ENCODE measurements around the gene UCHL1. TPM values are rescaled to one million over a fixed set of nuclear protein-coding genes. Genes with fewer than 3 reads are reported as not detected.

Gene UCHL1
- total and polyA plus RNA-seq, 2 donors from 2014 or later = 35.8 to 353 TPM

DNA sequence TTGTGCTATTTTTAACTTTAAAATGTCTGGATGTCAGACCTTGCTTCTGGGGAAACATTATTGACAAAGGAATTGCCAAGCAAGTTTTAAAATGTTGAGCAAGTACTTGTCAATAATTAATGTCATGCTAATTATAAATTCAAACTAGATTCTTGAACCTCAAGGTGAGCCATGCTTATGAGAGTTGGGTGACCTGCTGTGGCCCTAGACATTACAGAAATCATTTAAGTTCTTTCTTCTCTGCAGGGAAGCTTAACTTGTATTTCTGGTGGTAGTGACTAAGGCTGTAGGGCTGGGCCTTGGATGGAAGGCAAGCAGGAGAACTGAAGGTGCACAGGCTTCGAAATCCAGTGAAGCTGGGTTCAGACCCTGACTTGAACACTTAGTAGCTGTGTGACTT lies 14.8 kb upstream of the UCHL1 start:
- Histone ChIP-seq H3K9ac (ENCODE audit: low read length in 3 of 3) (no peak overlapping the region), H3K27ac (ENCODE audit: low read depth in 2 of 2, low read length in 2 of 2) (peak overlapping the region in 1 of 2 donors; percentile 49), H3K27me3 (ENCODE audit: control insufficient read depth, insufficient read depth, low read length) (no peaks in the 10 kb centered on the region), H3K9me3 (ENCODE audit: control insufficient read depth in 2 of 3, insufficient read depth in 1 of 3, low read length in 3 of 3) (no peaks in the 10 kb centered on the region), H3K36me3 (ENCODE audit: control insufficient read depth in 2 of 3, insufficient read depth in 3 of 3, low read length in 3 of 3) (no peaks in the 10 kb centered on the region), H3K4me1 (ENCODE audit: control insufficient read depth in 2 of 3, insufficient read depth in 2 of 3, low read depth in 1 of 3, low read length in 3 of 3) (peaks cover 0 to 2% (median 0%) of the 10 kb centered on the region in 3 donors), H3K4me3 (ENCODE audit: low read length in 3 of 3) (no peak overlapping the region)
- no peak for FAIRE-seq
- no peak for DNase-seq
- intact Hi-C loops (cut with DNase I) = no loop called here
- TF ChIP-seq, protein P1, sequence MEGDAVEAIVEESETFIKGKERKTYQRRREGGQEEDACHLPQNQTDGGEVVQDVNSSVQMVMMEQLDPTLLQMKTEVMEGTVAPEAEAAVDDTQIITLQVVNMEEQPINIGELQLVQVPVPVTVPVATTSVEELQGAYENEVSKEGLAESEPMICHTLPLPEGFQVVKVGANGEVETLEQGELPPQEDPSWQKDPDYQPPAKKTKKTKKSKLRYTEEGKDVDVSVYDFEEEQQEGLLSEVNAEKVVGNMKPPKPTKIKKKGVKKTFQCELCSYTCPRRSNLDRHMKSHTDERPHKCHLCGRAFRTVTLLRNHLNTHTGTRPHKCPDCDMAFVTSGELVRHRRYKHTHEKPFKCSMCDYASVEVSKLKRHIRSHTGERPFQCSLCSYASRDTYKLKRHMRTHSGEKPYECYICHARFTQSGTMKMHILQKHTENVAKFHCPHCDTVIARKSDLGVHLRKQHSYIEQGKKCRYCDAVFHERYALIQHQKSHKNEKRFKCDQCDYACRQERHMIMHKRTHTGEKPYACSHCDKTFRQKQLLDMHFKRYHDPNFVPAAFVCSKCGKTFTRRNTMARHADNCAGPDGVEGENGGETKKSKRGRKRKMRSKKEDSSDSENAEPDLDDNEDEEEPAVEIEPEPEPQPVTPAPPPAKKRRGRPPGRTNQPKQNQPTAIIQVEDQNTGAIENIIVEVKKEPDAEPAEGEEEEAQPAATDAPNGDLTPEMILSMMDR (IDR thresholded peaks at IDR 0.05; ENCODE audit: borderline replicate concordance, extremely low read depth, insufficient read depth) = no peak

DNA sequence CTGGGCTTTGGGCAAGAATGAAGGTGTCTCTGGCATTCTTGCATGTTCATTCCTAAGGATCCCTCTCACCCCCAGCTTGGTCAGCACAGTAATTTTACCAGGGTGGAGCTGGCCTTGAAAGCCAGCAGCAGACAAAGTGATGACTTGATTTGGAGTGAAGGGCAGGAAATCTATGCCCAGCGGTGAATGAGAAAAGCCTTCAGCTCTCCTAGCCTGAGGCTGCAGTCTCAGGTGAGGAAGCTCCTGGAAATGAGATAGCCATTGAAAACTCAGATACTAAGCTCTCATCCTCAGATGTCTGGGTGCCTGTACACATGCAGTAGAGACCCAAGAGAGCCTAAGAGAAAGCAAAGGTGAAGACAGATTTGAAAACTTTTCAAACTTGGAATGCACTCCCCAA lies 10.7 kb upstream of the UCHL1 start:
- H3K27me3 ChIP-seq (ENCODE audit: control insufficient read depth, insufficient read depth, low read length) = no peaks in the 10 kb centered on the region
- TF ChIP-seq, protein P1 (IDR thresholded peaks at IDR 0.05; ENCODE audit: borderline replicate concordance, extremely low read depth, insufficient read depth) = no peak
- DNase-seq (no peak), FAIRE-seq (no peak)
- no peak overlapping the region for H3K9ac ChIP-seq (ENCODE audit: low read length in 3 of 3)
- no peaks in the 10 kb centered on the region for H3K9me3 ChIP-seq (ENCODE audit: control insufficient read depth in 2 of 3, insufficient read depth in 1 of 3, low read length in 3 of 3)
- peaks cover 0 to 2% (median 0%) of the 10 kb centered on the region in 3 donors for H3K4me1 ChIP-seq (ENCODE audit: control insufficient read depth in 2 of 3, insufficient read depth in 2 of 3, low read depth in 1 of 3, low read length in 3 of 3)
- no peak overlapping the region for H3K4me3 ChIP-seq (ENCODE audit: low read length in 3 of 3)
- no peaks in the 10 kb centered on the region for H3K36me3 ChIP-seq (ENCODE audit: control insufficient read depth in 2 of 3, insufficient read depth in 3 of 3, low read length in 3 of 3)
- no peak overlapping the region for H3K27ac ChIP-seq (ENCODE audit: low read depth in 2 of 2, low read length in 2 of 2)
- intact Hi-C loops (cut with DNase I) = no loop called here

DNA sequence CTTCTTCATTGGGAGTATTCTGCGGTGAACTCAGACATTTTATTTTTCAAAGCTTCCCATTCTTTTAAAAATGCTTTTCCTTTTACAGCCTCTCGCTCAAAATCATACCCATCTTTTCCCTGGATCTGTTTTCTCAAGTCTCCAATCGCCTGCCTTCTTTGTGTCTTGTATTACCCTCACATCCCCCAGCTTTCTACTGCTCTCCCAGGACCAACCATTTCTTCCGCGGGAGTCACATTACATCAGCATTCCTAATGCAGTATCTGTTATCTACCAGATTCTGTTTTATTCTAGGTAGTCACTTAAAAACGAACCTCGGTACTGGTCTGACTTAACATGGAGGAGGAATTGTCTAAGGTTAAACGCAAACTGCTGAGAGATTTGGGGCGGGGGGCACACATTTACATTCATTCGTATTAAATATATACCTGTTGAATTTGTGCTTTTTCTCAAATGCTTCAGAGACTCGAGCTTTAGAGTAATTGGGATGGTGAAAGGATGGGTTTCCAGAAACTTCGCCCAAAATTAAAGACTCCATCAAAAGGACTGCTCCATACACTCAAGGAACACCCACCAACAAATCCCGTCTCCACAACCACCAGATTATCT lies 493 bp upstream of the UCHL1 start:
- peaks cover 2% of the 10 kb centered on the region for H3K27me3 ChIP-seq (ENCODE audit: control insufficient read depth, insufficient read depth, low read length)
- H3K4me3 ChIP-seq (ENCODE audit: low read length in 3 of 3) = peak overlapping the region in 1 of 3 donors; percentile 45
- H3K36me3 ChIP-seq (ENCODE audit: control insufficient read depth in 2 of 3, insufficient read depth in 3 of 3, low read length in 3 of 3) = no peaks in the 10 kb centered on the region
- H3K27ac ChIP-seq (ENCODE audit: low read depth in 2 of 2, low read length in 2 of 2) = no peak overlapping the region
- DNase-seq (peak in 4 of 5 donors; percentile 34 to 69 (median 56)), FAIRE-seq (no peak)
- peaks cover 0 to 2% (median 0%) of the 10 kb centered on the region in 3 donors for H3K4me1 ChIP-seq (ENCODE audit: control insufficient read depth in 2 of 3, insufficient read depth in 2 of 3, low read depth in 1 of 3, low read length in 3 of 3)
- intact Hi-C loops (cut with DNase I) = no loop called here
- H3K9me3 ChIP-seq (ENCODE audit: control insufficient read depth in 2 of 3, insufficient read depth in 1 of 3, low read length in 3 of 3) = no peaks in the 10 kb centered on the region
- H3K9ac ChIP-seq (ENCODE audit: low read length in 3 of 3) = no peak overlapping the region
- TF ChIP-seq, protein P1 (IDR thresholded peaks at IDR 0.05; ENCODE audit: borderline replicate concordance, extremely low read depth, insufficient read depth) = no peak
